H1 (cell line): ENCODE measurements around the gene ZBTB46. TPM values are rescaled to one million over a fixed set of nuclear protein-coding genes. Genes with fewer than 3 reads are reported as not detected.

Experiments used
- CEBPB ChIP-seq: IDR thresholded peaks from 2 replicates; pipeline ENCODE4 v1.6.1; 2012; ENCODE audit warnings: low read depth, low read length
- EGR1 ChIP-seq: IDR thresholded peaks from 2 replicates; pipeline ENCODE4 v1.6.1; 2011; ENCODE audit warnings: low read depth, low read length, borderline replicate concordance
- KDM4A ChIP-seq: IDR thresholded peaks from one replicate; pipeline ENCODE4 v1.7.1; 2012; ENCODE audit warnings: low read depth, mild to moderate bottlenecking, moderate library complexity, low read length, inconsistent platforms; ENCODE audit not compliant: severe bottlenecking
- POLR2A ChIP-seq, 2 experiments: IDR thresholded peaks; 1 replicate in 1 of 2; 2 replicates in 1 of 2; pipeline ENCODE4 v1.6.1; 2011; ENCODE audit warnings: low read depth in 2 of 2, low read length in 2 of 2, mild to moderate bottlenecking in 2 of 2; ENCODE audit errors: control extremely low read depth in 1 of 2
- RAD21 ChIP-seq, 2 experiments: IDR thresholded peaks in 1 of 2; conservative IDR thresholded peaks in 1 of 2; 2 replicates each; pipeline ENCODE4 v1.6.1; 2011; ENCODE audit warnings: low read depth in 2 of 2, low read length in 2 of 2, improper control_type of control experiment in 1 of 2, inconsistent platforms in 1 of 2, mild to moderate bottlenecking in 1 of 2, moderate library complexity in 1 of 2
- polyA plus RNA-seq, 7 experiments: library from polyadenylated mRNA; depleted of rRNA in 3 of 7; stranded (reverse) in 5 of 7; unstranded in 2 of 7; fragments of >200 nt in 5 of 7; fragments of 200-250 nt in 2 of 7; gene quantifications; 1 replicate in 5 of 7; 2 replicates in 1 of 7; 4 replicates in 1 of 7; pipeline versions ENCODE4 v1.2.1 to v1.2.3, GENCODE V29; 2011 to 2013; ENCODE audit warnings: missing spikeins in 2 of 7, mixed read lengths in 2 of 7
- total RNA-seq: library from RNA; stranded (reverse); fragmentation: NEBNext Ultra II Directional; extraction: Animal tissue kit (Norgen Biotek cat#: 25700); gene quantifications from 2 replicates; pipeline ENCODE4 v1.2.1, GENCODE V29; 2021
- TF ChIP-seq, protein P1 (sequence below): IDR thresholded peaks from 2 replicates; pipeline ENCODE4 v1.6.1; 2012; ENCODE audit warnings: low read length, inconsistent platforms

Gene ZBTB46
- total and polyA plus RNA-seq, 2 of the 8 experiments (the other 6 are each of a cell fraction or from before 2014, with no cell fraction given) = 6.4 to 22.4 TPM

DNA sequence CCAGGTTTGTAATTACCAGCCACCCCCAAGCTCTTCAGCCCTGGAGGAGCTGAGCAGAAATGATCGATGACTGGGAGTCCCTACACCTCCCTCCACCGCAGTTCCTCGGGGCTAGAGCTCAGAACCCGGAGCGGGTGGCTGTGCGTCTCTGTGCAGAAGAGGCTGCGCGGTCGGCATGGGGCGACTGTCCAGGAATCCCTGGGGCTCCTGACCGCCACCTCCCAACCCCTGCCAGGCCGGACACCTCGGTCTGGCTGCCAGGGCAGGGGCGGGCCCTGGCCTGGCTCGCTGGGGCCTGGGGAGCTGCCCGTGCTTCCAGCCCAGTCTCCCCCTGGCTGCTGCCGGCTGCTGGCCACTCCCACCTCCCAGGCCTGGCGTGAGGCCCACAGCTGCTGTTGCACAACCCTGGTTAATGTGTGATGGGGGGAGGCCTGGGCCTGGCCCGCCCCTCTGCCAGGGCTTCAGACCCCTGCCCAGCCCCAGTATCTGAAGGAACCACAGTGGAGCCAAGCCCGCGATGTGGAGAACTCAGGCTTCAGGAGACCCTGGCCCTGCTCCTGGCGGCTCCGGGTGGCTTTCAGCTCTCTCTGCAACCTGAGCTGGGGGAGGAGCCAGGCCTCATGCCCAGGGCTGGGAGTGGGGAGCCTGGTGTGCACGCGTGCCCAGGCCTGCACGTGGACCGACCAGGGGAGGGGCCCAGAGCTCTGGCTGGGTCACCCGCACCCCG is 90.3 kb downstream of the ZBTB46 start (continued):
- TF ChIP-seq KDM4A (peak; percentile 3), POLR2A (IDR thresholded peaks at IDR 0.05; ENCODE audit: control extremely low read depth in 1 of 2, low read depth in 2 of 2, low read length in 2 of 2) (peak in 1 of 2 experiments; percentile 28; a peak in 1 of 3 replicates), CEBPB (peak; percentile 98), EGR1 (no peak), RAD21 (IDR thresholded peaks at IDR 0.05 in 1 of 2, conservative IDR thresholded peaks at IDR 0.05 in 1 of 2; ENCODE audit: low read depth in 2 of 2, low read length in 2 of 2) (0 out of 4 replicates have a peak, but pooled peaks of 1 of the 2 experiments have one; percentile 6)
- TF ChIP-seq, protein P1, sequence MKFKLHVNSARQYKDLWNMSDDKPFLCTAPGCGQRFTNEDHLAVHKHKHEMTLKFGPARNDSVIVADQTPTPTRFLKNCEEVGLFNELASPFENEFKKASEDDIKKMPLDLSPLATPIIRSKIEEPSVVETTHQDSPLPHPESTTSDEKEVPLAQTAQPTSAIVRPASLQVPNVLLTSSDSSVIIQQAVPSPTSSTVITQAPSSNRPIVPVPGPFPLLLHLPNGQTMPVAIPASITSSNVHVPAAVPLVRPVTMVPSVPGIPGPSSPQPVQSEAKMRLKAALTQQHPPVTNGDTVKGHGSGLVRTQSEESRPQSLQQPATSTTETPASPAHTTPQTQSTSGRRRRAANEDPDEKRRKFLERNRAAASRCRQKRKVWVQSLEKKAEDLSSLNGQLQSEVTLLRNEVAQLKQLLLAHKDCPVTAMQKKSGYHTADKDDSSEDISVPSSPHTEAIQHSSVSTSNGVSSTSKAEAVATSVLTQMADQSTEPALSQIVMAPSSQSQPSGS = no peak
- TF ChIP-seq, all 59 proteins: peak for 8
